GM23338 (cell line): ENCODE results near the gene SLC2A9. TPM values are rescaled to one million over a fixed set of nuclear protein-coding genes. Genes with fewer than 3 reads are reported as not detected.

Source experiments
- ATAC-seq: fragments of 200-7000 bp; cut with Tn5 transposase; 3 replicates; pipeline ENCODE4 v1.9.1; 2020
- DNase-seq: peaks from one replicate; pipeline ENCODE4 v3.0.0-alpha.2; 2015; ENCODE audit warnings: low spot score
- H2AFZ ChIP-seq: fragments of 200-600 bp; sonication (generic); 2 replicates; pipeline ENCODE4 v1.8.0; 2016; ENCODE audit warnings: antibody characterized with exemption, mild to moderate bottlenecking, moderate library complexity
- H3F3A ChIP-seq: fragments of 200-600 bp; sonication (generic); replicated peaks from 2 replicates; pipeline ENCODE4 v1.8.0; 2017; ENCODE audit warnings: antibody characterized with exemption, mixed run types, low read depth
- H3K27ac ChIP-seq: fragments of 200-600 bp; sonication (generic); 2 replicates; pipeline ENCODE4 v1.6.1; 2016; ENCODE audit warnings: low read depth
- H3K27me3 ChIP-seq: fragments of 200-600 bp; sonication (generic); 2 replicates; pipeline ENCODE4 v1.8.0; 2016; ENCODE audit warnings: mild to moderate bottlenecking, mixed run types, moderate library complexity; ENCODE audit not compliant: insufficient read depth
- H3K36me3 ChIP-seq: fragments of 200-600 bp; sonication (generic); 2 replicates; pipeline ENCODE4 v1.8.0; 2016; ENCODE audit warnings: mild to moderate bottlenecking; ENCODE audit not compliant: insufficient read depth
- H3K4me1 ChIP-seq: fragments of 200-600 bp; sonication (generic); 2 replicates; pipeline ENCODE4 v1.8.0; 2016; ENCODE audit warnings: mild to moderate bottlenecking, moderate library complexity; ENCODE audit not compliant: insufficient read depth
- H3K4me2 ChIP-seq: fragments of 200-600 bp; sonication (generic); 2 replicates; pipeline ENCODE4 v1.7.1; 2017; ENCODE audit warnings: mixed run types
- H3K4me3 ChIP-seq: fragments of 200-600 bp; sonication (generic); 2 replicates; pipeline ENCODE4 v1.6.1; 2016; ENCODE audit warnings: mixed run types
- H3K79me2 ChIP-seq: fragments of 200-600 bp; sonication (generic); replicated peaks from 2 replicates; pipeline ENCODE4 v1.8.0; 2017; ENCODE audit warnings: mild to moderate bottlenecking; ENCODE audit not compliant: insufficient read depth
- H3K9me2 ChIP-seq: fragments of 200-600 bp; sonication (generic); 2 replicates; pipeline ENCODE4 v1.8.0; 2017; ENCODE audit not compliant: insufficient read depth
- H4K20me1 ChIP-seq: fragments of 200-600 bp; sonication (generic); replicated peaks from 2 replicates; pipeline ENCODE4 v1.8.0; 2017; ENCODE audit warnings: mild to moderate bottlenecking; ENCODE audit not compliant: insufficient read depth
- H3K27ac Mint-ChIP-seq: 2 replicates; pipeline ENCODE4 v1.8.0; 2020; ENCODE audit warnings: inconsistent platforms, mild to moderate bottlenecking, moderate library complexity, mixed read lengths
- H3K27me3 Mint-ChIP-seq: 3 replicates; pipeline ENCODE4 v1.8.0; 2022; ENCODE audit warnings: low read depth, mild to moderate bottlenecking, moderate library complexity, mixed read lengths, inconsistent platforms; ENCODE audit not compliant: insufficient read depth, poor library complexity
- H3K36me3 Mint-ChIP-seq: 3 replicates; pipeline ENCODE4 v1.8.0; 2021; ENCODE audit warnings: low read depth, mild to moderate bottlenecking, inconsistent platforms, moderate library complexity, mixed read lengths
- H3K4me1 Mint-ChIP-seq: 3 replicates; pipeline ENCODE4 v1.8.0; 2020; ENCODE audit warnings: mild to moderate bottlenecking, inconsistent platforms, mixed read lengths
- H3K4me3 Mint-ChIP-seq: 3 replicates; pipeline ENCODE4 v1.8.0; 2021; ENCODE audit warnings: moderate library complexity, mild to moderate bottlenecking, inconsistent platforms, mixed read lengths
- H3K9me3 Mint-ChIP-seq: 3 replicates; pipeline ENCODE4 v1.8.0; 2020; ENCODE audit warnings: moderate library complexity, mild to moderate bottlenecking, inconsistent platforms, mixed read lengths
- CREB1 ChIP-seq: fragments of 250-450 bp; sonication (Bioruptor Pico); IDR thresholded peaks from 2 replicates; pipeline ENCODE4 v1.5.0; 2020; ENCODE audit warnings: low read depth, mild to moderate bottlenecking, moderate library complexity
- ETS1 ChIP-seq: IDR thresholded peaks from 2 replicates; pipeline ENCODE4 v1.6.1; 2016; ENCODE audit warnings: antibody characterized with exemption
- EZH2 ChIP-seq: fragments of 200-600 bp; sonication (generic); IDR thresholded peaks from one replicate; pipeline ENCODE4 v1.8.0; 2017; ENCODE audit warnings: antibody characterized with exemption, mild to moderate bottlenecking, low read depth; ENCODE audit not compliant: unreplicated experiment
- EZH2phosphoT487 ChIP-seq: fragments of 200-600 bp; sonication (generic); IDR thresholded peaks from one replicate; pipeline ENCODE4 v1.8.1; 2018; ENCODE audit warnings: antibody characterized with exemption; ENCODE audit not compliant: unreplicated experiment
- JUNB ChIP-seq: IDR thresholded peaks from one replicate; pipeline ENCODE4 v1.6.1; 2016; ENCODE audit warnings: antibody characterized with exemption; ENCODE audit not compliant: unreplicated experiment
- NANOG ChIP-seq: IDR thresholded peaks from 2 replicates; pipeline ENCODE4 v1.6.1; 2016; ENCODE audit warnings: antibody characterized with exemption, borderline replicate concordance
- POLR2AphosphoS5 ChIP-seq: IDR thresholded peaks from 2 replicates; pipeline ENCODE4 v1.6.1; 2016; ENCODE audit warnings: antibody characterized with exemption, low read depth
- STAT1 ChIP-seq: IDR thresholded peaks from one replicate; pipeline ENCODE4 v1.6.1; 2016; ENCODE audit warnings: antibody characterized with exemption; ENCODE audit not compliant: unreplicated experiment
- ZNF114 ChIP-seq: fragments of 250-450 bp; sonication (Bioruptor Pico); IDR thresholded peaks from 2 replicates; pipeline ENCODE4 v1.5.0; 2020; ENCODE audit warnings: mild to moderate bottlenecking, moderate library complexity
- ZNF331 ChIP-seq: fragments of 250-450 bp; sonication (Bioruptor Pico); IDR thresholded peaks from 2 replicates; pipeline ENCODE4 v1.5.0; 2020; ENCODE audit warnings: low read depth, mild to moderate bottlenecking, moderate library complexity
- ZNF462 ChIP-seq: fragments of 250-450 bp; sonication (Bioruptor Pico); IDR thresholded peaks from 2 replicates; pipeline ENCODE4 v1.5.0; 2020; ENCODE audit warnings: mild to moderate bottlenecking, moderate library complexity
- polyA plus RNA-seq: library from polyadenylated mRNA; unstranded; fragments of >200 nt; fragmentation: Nextera tagmentation; extraction: Ambion mirVana; gene quantifications from 2 replicates; pipeline ENCODE4 v1.2.1, GENCODE V29; 2016
- total RNA-seq: library from RNA; depleted of rRNA; stranded (reverse); fragments of >200 nt; shearing (Covaris generic); gene quantifications from 2 replicates; pipeline ENCODE4 v1.2.3, GENCODE V29; 2014
- TF ChIP-seq, protein P1 (sequence below), 2 experiments: fragments of 200-600 bp in 1 of 2; sonication (generic) in 1 of 2; conservative IDR thresholded peaks; 2 replicates each; pipeline versions ENCODE4 v1.5.1 to v1.6.1; 2016 to 2017; ENCODE audit warnings: antibody characterized with exemption in 2 of 2, low read depth in 2 of 2, mild to moderate bottlenecking in 2 of 2, moderate library complexity in 1 of 2
- TF ChIP-seq, protein P2 (sequence below): IDR thresholded peaks from one replicate; pipeline ENCODE4 v1.6.1; 2018; ENCODE audit warnings: antibody characterized with exemption; ENCODE audit not compliant: unreplicated experiment

Gene SLC2A9
- total and polyA plus RNA-seq, 2 experiments from 2014 or later = 0.21 to 0.40 TPM

GRCh38 chr4:10034612-10035104 is 13.4 kb upstream of the SLC2A9 start:
- no peak overlapping the region for H2AFZ ChIP-seq
- no peak for ATAC-seq

More at GRCh38 chr4:10034612-10035104, 13.4 kb upstream of the SLC2A9 start:
- H3K79me2 ChIP-seq = no peaks in the 10 kb centered on the region
- H3K9me2 ChIP-seq = no peaks in the 10 kb centered on the region
- Mint-ChIP-seq H3K27me3 (no peaks in the 10 kb centered on the region), H3K9me3 (no peaks in the 10 kb centered on the region), H3K4me3 (no peak overlapping the region), H3K27ac (no peak overlapping the region), H3K36me3 (no peaks in the 10 kb centered on the region), H3K4me1 (peaks cover 5% of the 10 kb centered on the region)
- H3K4me2 ChIP-seq = no peak overlapping the region
- H3K27ac ChIP-seq = no peak overlapping the region
- H3K4me1 ChIP-seq = no peaks in the 10 kb centered on the region
- no peaks in the 10 kb centered on the region for H3F3A ChIP-seq
- no peak overlapping the region for H3K4me3 ChIP-seq
- no peaks in the 10 kb centered on the region for H4K20me1 ChIP-seq
- H3K36me3 ChIP-seq = no peaks in the 10 kb centered on the region
- DNase-seq = no peak
- H3K27me3 ChIP-seq = no peaks in the 10 kb centered on the region
- TF ChIP-seq NANOG = no peak
- TF ChIP-seq ZNF462 = no peak
- TF ChIP-seq ZNF331 (CRISPR knock-in tag) = no peak
- TF ChIP-seq EZH2phosphoT487 = no peak
- no peak for TF ChIP-seq JUNB
- TF ChIP-seq CREB1 = no peak
- TF ChIP-seq ZNF114 (CRISPR knock-in tag) = no peak
- no peak for TF ChIP-seq ETS1
- TF ChIP-seq, protein P1, sequence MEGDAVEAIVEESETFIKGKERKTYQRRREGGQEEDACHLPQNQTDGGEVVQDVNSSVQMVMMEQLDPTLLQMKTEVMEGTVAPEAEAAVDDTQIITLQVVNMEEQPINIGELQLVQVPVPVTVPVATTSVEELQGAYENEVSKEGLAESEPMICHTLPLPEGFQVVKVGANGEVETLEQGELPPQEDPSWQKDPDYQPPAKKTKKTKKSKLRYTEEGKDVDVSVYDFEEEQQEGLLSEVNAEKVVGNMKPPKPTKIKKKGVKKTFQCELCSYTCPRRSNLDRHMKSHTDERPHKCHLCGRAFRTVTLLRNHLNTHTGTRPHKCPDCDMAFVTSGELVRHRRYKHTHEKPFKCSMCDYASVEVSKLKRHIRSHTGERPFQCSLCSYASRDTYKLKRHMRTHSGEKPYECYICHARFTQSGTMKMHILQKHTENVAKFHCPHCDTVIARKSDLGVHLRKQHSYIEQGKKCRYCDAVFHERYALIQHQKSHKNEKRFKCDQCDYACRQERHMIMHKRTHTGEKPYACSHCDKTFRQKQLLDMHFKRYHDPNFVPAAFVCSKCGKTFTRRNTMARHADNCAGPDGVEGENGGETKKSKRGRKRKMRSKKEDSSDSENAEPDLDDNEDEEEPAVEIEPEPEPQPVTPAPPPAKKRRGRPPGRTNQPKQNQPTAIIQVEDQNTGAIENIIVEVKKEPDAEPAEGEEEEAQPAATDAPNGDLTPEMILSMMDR (conservative IDR thresholded peaks at IDR 0.05; ENCODE audit: low read depth in 2 of 2) = no peak
- TF ChIP-seq EZH2 = no peak
- TF ChIP-seq, protein P2, sequence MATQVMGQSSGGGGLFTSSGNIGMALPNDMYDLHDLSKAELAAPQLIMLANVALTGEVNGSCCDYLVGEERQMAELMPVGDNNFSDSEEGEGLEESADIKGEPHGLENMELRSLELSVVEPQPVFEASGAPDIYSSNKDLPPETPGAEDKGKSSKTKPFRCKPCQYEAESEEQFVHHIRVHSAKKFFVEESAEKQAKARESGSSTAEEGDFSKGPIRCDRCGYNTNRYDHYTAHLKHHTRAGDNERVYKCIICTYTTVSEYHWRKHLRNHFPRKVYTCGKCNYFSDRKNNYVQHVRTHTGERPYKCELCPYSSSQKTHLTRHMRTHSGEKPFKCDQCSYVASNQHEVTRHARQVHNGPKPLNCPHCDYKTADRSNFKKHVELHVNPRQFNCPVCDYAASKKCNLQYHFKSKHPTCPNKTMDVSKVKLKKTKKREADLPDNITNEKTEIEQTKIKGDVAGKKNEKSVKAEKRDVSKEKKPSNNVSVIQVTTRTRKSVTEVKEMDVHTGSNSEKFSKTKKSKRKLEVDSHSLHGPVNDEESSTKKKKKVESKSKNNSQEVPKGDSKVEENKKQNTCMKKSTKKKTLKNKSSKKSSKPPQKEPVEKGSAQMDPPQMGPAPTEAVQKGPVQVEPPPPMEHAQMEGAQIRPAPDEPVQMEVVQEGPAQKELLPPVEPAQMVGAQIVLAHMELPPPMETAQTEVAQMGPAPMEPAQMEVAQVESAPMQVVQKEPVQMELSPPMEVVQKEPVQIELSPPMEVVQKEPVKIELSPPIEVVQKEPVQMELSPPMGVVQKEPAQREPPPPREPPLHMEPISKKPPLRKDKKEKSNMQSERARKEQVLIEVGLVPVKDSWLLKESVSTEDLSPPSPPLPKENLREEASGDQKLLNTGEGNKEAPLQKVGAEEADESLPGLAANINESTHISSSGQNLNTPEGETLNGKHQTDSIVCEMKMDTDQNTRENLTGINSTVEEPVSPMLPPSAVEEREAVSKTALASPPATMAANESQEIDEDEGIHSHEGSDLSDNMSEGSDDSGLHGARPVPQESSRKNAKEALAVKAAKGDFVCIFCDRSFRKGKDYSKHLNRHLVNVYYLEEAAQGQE = no peak
- TF ChIP-seq STAT1 = no peak
- no peak for TF ChIP-seq POLR2AphosphoS5
